Hepatocyte (in vitro differentiated cells): Measurements from ENCODE around the gene CCDC102A. TPM values are rescaled to one million over a fixed set of nuclear protein-coding genes. Genes with fewer than 3 reads are reported as not detected.

Experiments
- DNase-seq: peaks from one replicate; pipeline ENCODE4 v3.0.0-alpha.2; 2016; ENCODE audit warnings: low spot score
- H2AFZ ChIP-seq: fragments of 200-600 bp; sonication (generic); 2 replicates; pipeline ENCODE4 v1.6.0; 2016; ENCODE audit warnings: antibody characterized with exemption, mild to moderate bottlenecking
- H3K27ac ChIP-seq: fragments of 200-600 bp; sonication (generic); 2 replicates; pipeline ENCODE4 v1.5.1; 2016; ENCODE audit warnings: mild to moderate bottlenecking
- H3K27me3 ChIP-seq: fragments of 200-600 bp; sonication (generic); 2 replicates; pipeline ENCODE4 v1.6.1; 2016
- H3K36me3 ChIP-seq: fragments of 200-600 bp; sonication (generic); replicated peaks from 2 replicates; pipeline ENCODE4 v1.5.1; 2016; ENCODE audit warnings: low read depth; ENCODE audit not compliant: insufficient read depth
- H3K4me1 ChIP-seq: fragments of 200-600 bp; sonication (generic); 2 replicates; pipeline ENCODE4 v1.5.1; 2016; ENCODE audit warnings: mild to moderate bottlenecking, moderate library complexity; ENCODE audit not compliant: insufficient read depth
- H3K4me2 ChIP-seq: fragments of 200-600 bp; sonication (generic); 2 replicates; pipeline ENCODE4 v1.6.0; 2016
- H3K4me3 ChIP-seq: fragments of 200-600 bp; sonication (generic); 2 replicates; pipeline ENCODE4 v1.5.1; 2016; ENCODE audit warnings: mild to moderate bottlenecking
- H3K79me2 ChIP-seq: fragments of 200-600 bp; sonication (generic); 2 replicates; pipeline ENCODE4 v1.6.0; 2017; ENCODE audit warnings: mild to moderate bottlenecking
- H3K9me2 ChIP-seq: fragments of 200-600 bp; sonication (generic); replicated peaks from 2 replicates; pipeline ENCODE4 v1.6.0; 2017; ENCODE audit warnings: mild to moderate bottlenecking; ENCODE audit not compliant: insufficient read depth
- H3K9me3 ChIP-seq: fragments of 200-600 bp; sonication (generic); 2 replicates; pipeline ENCODE4 v1.5.1; 2016; ENCODE audit warnings: low read depth, mild to moderate bottlenecking
- H4K20me1 ChIP-seq: fragments of 200-600 bp; sonication (generic); 2 replicates; pipeline ENCODE4 v1.6.0; 2016; ENCODE audit warnings: mild to moderate bottlenecking; ENCODE audit not compliant: insufficient read depth, poor library complexity, severe bottlenecking
- EZH2 ChIP-seq: fragments of 200-600 bp; sonication (generic); IDR thresholded peaks from 2 replicates; pipeline ENCODE4 v1.6.1; 2016; ENCODE audit warnings: antibody characterized with exemption, mild to moderate bottlenecking, borderline replicate concordance
- EZH2phosphoT487 ChIP-seq: fragments of 200-600 bp; sonication (generic); IDR thresholded peaks from one replicate; pipeline ENCODE4 v1.6.1; 2018; ENCODE audit warnings: antibody characterized with exemption, mild to moderate bottlenecking, low read depth, moderate library complexity; ENCODE audit not compliant: unreplicated experiment, severe bottlenecking
- WGBS: methylation state at CpG from one replicate; pipeline ENCODE4 v1.1.6; 2016; ENCODE audit warnings: low lambda C conversion rate; ENCODE audit errors: missing lambda C conversion rate; 5-methylcytosine and 5-hydroxymethylcytosine counted together
- polyA plus RNA-seq: library from polyadenylated mRNA; unstranded; fragments of >200 nt; fragmentation: Nextera tagmentation; extraction: Ambion mirVana; gene quantifications from 2 replicates; pipeline ENCODE4 v1.2.1, GENCODE V29; 2016
- total RNA-seq: library from RNA; depleted of rRNA; stranded (reverse); fragments of >200 nt; gene quantifications from 2 replicates; pipeline ENCODE4 v1.2.3, GENCODE V29; 2014
- TF ChIP-seq, protein P1 (sequence below): fragments of 200-600 bp; sonication (generic); IDR thresholded peaks from 2 replicates; pipeline ENCODE4 v1.5.1; 2016; ENCODE audit warnings: antibody characterized with exemption, mild to moderate bottlenecking; ENCODE audit not compliant: poor library complexity

The CCDC102A gene
- total and polyA plus RNA-seq, 2 experiments from 2014 or later = 11.4 to 17.2 TPM

- Histone ChIP-seq H3K9me2 (no peaks in the 10 kb centered on the region), H3K27me3 (no peaks in the 10 kb centered on the region), H3K4me3 (no peak overlapping the region), H4K20me1 (no peaks in the 10 kb centered on the region), H3K4me1 (peaks cover 9% of the 10 kb centered on the region), H2AFZ (no peak overlapping the region), H3K79me2 (no peaks in the 10 kb centered on the region), H3K9me3 (no peaks in the 10 kb centered on the region), H3K36me3 (no peaks in the 10 kb centered on the region), H3K4me2 (no peak overlapping the region), H3K27ac (no peak overlapping the region)
- WGBS = 92% methylated on average over 14 of the region's 14 CpGs
- DNase-seq = no peak
- no peak for TF ChIP-seq EZH2phosphoT487
- TF ChIP-seq, protein P1, sequence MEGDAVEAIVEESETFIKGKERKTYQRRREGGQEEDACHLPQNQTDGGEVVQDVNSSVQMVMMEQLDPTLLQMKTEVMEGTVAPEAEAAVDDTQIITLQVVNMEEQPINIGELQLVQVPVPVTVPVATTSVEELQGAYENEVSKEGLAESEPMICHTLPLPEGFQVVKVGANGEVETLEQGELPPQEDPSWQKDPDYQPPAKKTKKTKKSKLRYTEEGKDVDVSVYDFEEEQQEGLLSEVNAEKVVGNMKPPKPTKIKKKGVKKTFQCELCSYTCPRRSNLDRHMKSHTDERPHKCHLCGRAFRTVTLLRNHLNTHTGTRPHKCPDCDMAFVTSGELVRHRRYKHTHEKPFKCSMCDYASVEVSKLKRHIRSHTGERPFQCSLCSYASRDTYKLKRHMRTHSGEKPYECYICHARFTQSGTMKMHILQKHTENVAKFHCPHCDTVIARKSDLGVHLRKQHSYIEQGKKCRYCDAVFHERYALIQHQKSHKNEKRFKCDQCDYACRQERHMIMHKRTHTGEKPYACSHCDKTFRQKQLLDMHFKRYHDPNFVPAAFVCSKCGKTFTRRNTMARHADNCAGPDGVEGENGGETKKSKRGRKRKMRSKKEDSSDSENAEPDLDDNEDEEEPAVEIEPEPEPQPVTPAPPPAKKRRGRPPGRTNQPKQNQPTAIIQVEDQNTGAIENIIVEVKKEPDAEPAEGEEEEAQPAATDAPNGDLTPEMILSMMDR = no peak
- no peak for TF ChIP-seq EZH2
These were observed 42.4 kb upstream of the CCDC102A start for GRCh38 chr16:57578521-57579360.

- WGBS = 51% methylated on average over 4 of the region's 4 CpGs
- Histone ChIP-seq H3K79me2 (no peaks in the 10 kb centered on the region), H3K27ac (no peak overlapping the region), H3K9me3 (no peaks in the 10 kb centered on the region), H3K4me1 (peaks cover 9% of the 10 kb centered on the region), H3K4me3 (no peak overlapping the region), H4K20me1 (no peaks in the 10 kb centered on the region), H3K4me2 (no peak overlapping the region), H2AFZ (no peak overlapping the region), H3K27me3 (no peaks in the 10 kb centered on the region), H3K9me2 (no peaks in the 10 kb centered on the region), H3K36me3 (no peaks in the 10 kb centered on the region)
- no peak for DNase-seq
- TF ChIP-seq, protein P1 = no peak
- TF ChIP-seq EZH2 (no peak), EZH2phosphoT487 (no peak)
These were observed 41.4 kb upstream of the CCDC102A start for GRCh38 chr16:57577691-57578224.

GRCh38 chr16:57577214-57577613, 40.8 kb upstream of the CCDC102A start:
- H3K4me1 ChIP-seq = peaks cover 9% of the 10 kb centered on the region
- H3K79me2 ChIP-seq = no peaks in the 10 kb centered on the region
- H3K9me2 ChIP-seq = no peaks in the 10 kb centered on the region
- no peak for DNase-seq
- WGBS = 91% methylated on average over 6 of the region's 6 CpGs
- H3K4me2 ChIP-seq = no peak overlapping the region
- no peaks in the 10 kb centered on the region for H4K20me1 ChIP-seq
- no peaks in the 10 kb centered on the region for H3K36me3 ChIP-seq
- no peaks in the 10 kb centered on the region for H3K27me3 ChIP-seq
- no peaks in the 10 kb centered on the region for H3K9me3 ChIP-seq
- TF ChIP-seq, protein P1 = no peak
- TF ChIP-seq EZH2phosphoT487 (no peak), EZH2 (no peak)
- H3K27ac ChIP-seq = no peak overlapping the region
- no peak overlapping the region for H2AFZ ChIP-seq
- H3K4me3 ChIP-seq = no peak overlapping the region
